Brain microvascular endothelial cell (primary cell): ENCODE measurements around the gene CLEC16A.

Experiments
- DNase-seq: peaks from one replicate; pipeline ENCODE4 v3.0.0-alpha.2; 2020
- H3K27ac ChIP-seq: fragments of 250-450 bp; sonication (Bioruptor Pico); 2 replicates; pipeline ENCODE4 v1.5.1; 2020; ENCODE audit warnings: mild to moderate bottlenecking, moderate library complexity
- H3K27me3 ChIP-seq: fragments of 250-450 bp; sonication (Bioruptor Pico); replicated peaks from 2 replicates; pipeline ENCODE4 v1.5.1; 2020; ENCODE audit warnings: mild to moderate bottlenecking
- H3K36me3 ChIP-seq: fragments of 250-450 bp; sonication (Bioruptor Pico); replicated peaks from 2 replicates; pipeline ENCODE4 v1.5.1; 2020; ENCODE audit warnings: mild to moderate bottlenecking
- H3K4me3 ChIP-seq: 2 replicates; pipeline ENCODE4 v1.5.1; 2011; ENCODE audit warnings: low read depth, mild to moderate bottlenecking, control low read depth, low read length, moderate library complexity
- CTCF ChIP-seq: IDR thresholded peaks from 2 replicates; pipeline ENCODE4 v1.5.1; 2011; ENCODE audit warnings: low read depth, mild to moderate bottlenecking, moderate library complexity, low read length, control low read depth, inconsistent platforms; ENCODE audit errors: missing control alignments
- in situ Hi-C: cut with HindIII; loops from 2 replicates; pipeline ENCODE4 v1.10.0; 2017; ENCODE audit warnings: low sequenced_read_pairs, low pct_ligation_motif_present

Gene CLEC16A

GRCh38 chr16:11211977-11212797 lies 267.8 kb downstream of the CLEC16A start:
- no peak overlapping the region for H3K27ac ChIP-seq
- no peaks in the 10 kb centered on the region for H3K27me3 ChIP-seq
- no peak overlapping the region for H3K4me3 ChIP-seq
- in situ Hi-C loops = no loop called here
- no peaks in the 10 kb centered on the region for H3K36me3 ChIP-seq
- TF ChIP-seq CTCF = no peak
- DNase-seq = no peak

GRCh38 chr16:11212798-11213196 lies 268.4 kb downstream of the CLEC16A start:
- no peak overlapping the region for H3K27ac ChIP-seq
- H3K27me3 ChIP-seq = no peaks in the 10 kb centered on the region
- in situ Hi-C loops = no loop called here
- H3K4me3 ChIP-seq = no peak overlapping the region
- no peak for TF ChIP-seq CTCF
- H3K36me3 ChIP-seq = no peaks in the 10 kb centered on the region
- DNase-seq = no peak

- Histone ChIP-seq H3K27ac (no peak overlapping the region), H3K27me3 (no peaks in the 10 kb centered on the region), H3K36me3 (no peaks in the 10 kb centered on the region), H3K4me3 (no peak overlapping the region)
- TF ChIP-seq CTCF = no peak
- no peak for DNase-seq
- in situ Hi-C loops = no loop called here
Measured at GRCh38 chr16:11213373-11213772, 269.0 kb downstream of the CLEC16A start.

GRCh38 chr16:11213799-11214198 lies 269.4 kb downstream of the CLEC16A start:
- no peak for TF ChIP-seq CTCF

GRCh38 chr16:11215935-11216556 lies 271.7 kb downstream of the CLEC16A start:
- Histone ChIP-seq H3K36me3 (no peaks in the 10 kb centered on the region), H3K27me3 (no peaks in the 10 kb centered on the region), H3K4me3 (no peak overlapping the region), H3K27ac (no peak overlapping the region)
- in situ Hi-C loops = no loop called here
- no peak for TF ChIP-seq CTCF
- DNase-seq = no peak

More at GRCh38 chr16:11213799-11214198, 269.4 kb downstream of the CLEC16A start:
- in situ Hi-C loops = no loop called here
- Histone ChIP-seq H3K4me3 (no peak overlapping the region), H3K36me3 (no peaks in the 10 kb centered on the region), H3K27ac (no peak overlapping the region), H3K27me3 (no peaks in the 10 kb centered on the region)
- DNase-seq = no peak
